Hepatocyte (in vitro differentiated cells): Measurements from ENCODE around the gene CD160.
"Not testable (repeated sequence)": the region's sequence is repeated elsewhere in the genome, so short reads cannot be mapped to it uniquely, and the experiment has no call there.

Experiments
- EZH2 ChIP-seq: fragments of 200-600 bp; sonication (generic); IDR thresholded peaks from 2 replicates; pipeline ENCODE4 v1.6.1; 2016; ENCODE audit warnings: antibody characterized with exemption, mild to moderate bottlenecking, borderline replicate concordance
- EZH2phosphoT487 ChIP-seq: fragments of 200-600 bp; sonication (generic); IDR thresholded peaks from one replicate; pipeline ENCODE4 v1.6.1; 2018; ENCODE audit warnings: antibody characterized with exemption, mild to moderate bottlenecking, low read depth, moderate library complexity; ENCODE audit not compliant: unreplicated experiment, severe bottlenecking
- TF ChIP-seq, protein P1 (sequence below): fragments of 200-600 bp; sonication (generic); IDR thresholded peaks from 2 replicates; pipeline ENCODE4 v1.5.1; 2016; ENCODE audit warnings: antibody characterized with exemption, mild to moderate bottlenecking; ENCODE audit not compliant: poor library complexity

DNA sequence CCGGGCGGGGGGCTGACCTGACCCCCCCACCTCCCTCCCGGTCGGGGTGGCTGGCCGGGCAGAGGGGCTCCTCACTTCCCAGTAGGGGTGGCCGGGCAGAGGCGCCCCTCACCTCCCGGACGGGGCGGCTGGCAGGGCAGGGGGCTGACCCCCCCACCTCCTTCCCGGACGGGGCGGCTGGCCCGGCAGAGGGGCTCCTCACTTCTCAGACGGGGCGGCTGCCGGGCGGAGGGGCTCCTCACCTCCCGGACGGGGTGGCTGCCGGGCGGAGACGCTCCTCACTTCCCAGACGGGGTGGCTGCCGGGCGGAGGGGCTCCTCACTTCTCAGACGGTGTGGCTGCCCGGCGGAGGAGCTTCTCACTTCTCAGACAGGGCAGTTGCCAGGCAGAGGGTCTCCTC lies 47.6 kb downstream of the CD160 start:
- TF ChIP-seq, protein P1, sequence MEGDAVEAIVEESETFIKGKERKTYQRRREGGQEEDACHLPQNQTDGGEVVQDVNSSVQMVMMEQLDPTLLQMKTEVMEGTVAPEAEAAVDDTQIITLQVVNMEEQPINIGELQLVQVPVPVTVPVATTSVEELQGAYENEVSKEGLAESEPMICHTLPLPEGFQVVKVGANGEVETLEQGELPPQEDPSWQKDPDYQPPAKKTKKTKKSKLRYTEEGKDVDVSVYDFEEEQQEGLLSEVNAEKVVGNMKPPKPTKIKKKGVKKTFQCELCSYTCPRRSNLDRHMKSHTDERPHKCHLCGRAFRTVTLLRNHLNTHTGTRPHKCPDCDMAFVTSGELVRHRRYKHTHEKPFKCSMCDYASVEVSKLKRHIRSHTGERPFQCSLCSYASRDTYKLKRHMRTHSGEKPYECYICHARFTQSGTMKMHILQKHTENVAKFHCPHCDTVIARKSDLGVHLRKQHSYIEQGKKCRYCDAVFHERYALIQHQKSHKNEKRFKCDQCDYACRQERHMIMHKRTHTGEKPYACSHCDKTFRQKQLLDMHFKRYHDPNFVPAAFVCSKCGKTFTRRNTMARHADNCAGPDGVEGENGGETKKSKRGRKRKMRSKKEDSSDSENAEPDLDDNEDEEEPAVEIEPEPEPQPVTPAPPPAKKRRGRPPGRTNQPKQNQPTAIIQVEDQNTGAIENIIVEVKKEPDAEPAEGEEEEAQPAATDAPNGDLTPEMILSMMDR: not testable (repeated sequence)
- TF ChIP-seq EZH2, EZH2phosphoT487: not testable (repeated sequence)
